Endodermal cell (in vitro differentiated cells): ENCODE results near the gene OSGIN1. TPM values are rescaled to one million over a fixed set of nuclear protein-coding genes. Genes with fewer than 3 reads are reported as not detected.

Experiments used
- DNase-seq: peaks from one replicate; pipeline ENCODE4 v3.0.0-alpha.2; 2017
- H3K27ac ChIP-seq: 2 replicates; pipeline ENCODE4 v1.5.1; 2013; ENCODE audit warnings: mild to moderate bottlenecking, low read depth, low read length, moderate library complexity
- H3K27me3 ChIP-seq: 2 replicates; pipeline ENCODE4 v1.6.1; 2013; ENCODE audit warnings: mild to moderate bottlenecking, low read length, moderate library complexity; ENCODE audit not compliant: insufficient read depth, control insufficient read depth, poor library complexity, severe bottlenecking
- H3K36me3 ChIP-seq: 2 replicates; pipeline ENCODE4 v1.7.0; 2013; ENCODE audit warnings: mild to moderate bottlenecking, low read length, moderate library complexity; ENCODE audit not compliant: control insufficient read depth, insufficient read depth
- H3K4me1 ChIP-seq: one replicate; pipeline ENCODE4 v1.7.0; 2013; ENCODE audit warnings: low read length; ENCODE audit not compliant: control insufficient read depth, insufficient read depth
- H3K4me3 ChIP-seq: 2 replicates; pipeline ENCODE4 v1.5.1; 2013; ENCODE audit warnings: mild to moderate bottlenecking, low read length, moderate library complexity
- H3K9ac ChIP-seq: 2 replicates; pipeline ENCODE4 v1.6.1; 2013; ENCODE audit warnings: mild to moderate bottlenecking, low read length, moderate library complexity; ENCODE audit not compliant: poor library complexity, severe bottlenecking; ENCODE audit errors: extremely low read depth
- H3K9me3 ChIP-seq: 2 replicates; pipeline ENCODE4 v1.6.1; 2013; ENCODE audit warnings: mild to moderate bottlenecking, low read length, moderate library complexity; ENCODE audit not compliant: control insufficient read depth
- H3K27ac Mint-ChIP-seq: 2 replicates; pipeline ENCODE4 v1.8.0; 2020; ENCODE audit warnings: mixed read lengths
- H3K27me3 Mint-ChIP-seq: 2 replicates; pipeline ENCODE4 v1.8.0; 2021; ENCODE audit warnings: mild to moderate bottlenecking, mixed read lengths; ENCODE audit not compliant: insufficient read depth
- H3K36me3 Mint-ChIP-seq: 2 replicates; pipeline ENCODE4 v1.8.0; 2020; ENCODE audit warnings: low read depth, mixed read lengths
- H3K4me1 Mint-ChIP-seq: 2 replicates; pipeline ENCODE4 v1.8.0; 2020; ENCODE audit warnings: mixed read lengths
- H3K4me3 Mint-ChIP-seq: 2 replicates; pipeline ENCODE4 v1.8.0; 2020; ENCODE audit warnings: mild to moderate bottlenecking, moderate library complexity, mixed read lengths
- H3K9me3 Mint-ChIP-seq: 2 replicates; pipeline ENCODE4 v1.8.0; 2020; ENCODE audit warnings: mild to moderate bottlenecking, mixed read lengths
- WGBS, 2 experiments: methylation state at CpG; one replicate each; pipeline versions ENCODE4 v1.1.5 to v1.1.7; 2013; ENCODE audit warnings: missing lambda C conversion rate in 2 of 2, mixed read lengths in 1 of 2; ENCODE audit not compliant: insufficient coverage in 1 of 2, insufficient read length in 1 of 2; 5-methylcytosine and 5-hydroxymethylcytosine counted together
- total RNA-seq, 2 donors: library from RNA; stranded (reverse); fragmentation: NEBNext Ultra II Directional in 1 of 2; extraction: Animal tissue kit (Norgen Biotek cat#: 25700) in 1 of 2; gene quantifications; 2 replicates in 1 of 2; 3 replicates in 1 of 2; pipeline ENCODE4 v1.2.1, GENCODE V29; 2021
- TF ChIP-seq, protein P1 (sequence below): fragments of 200-600 bp; sonication (generic); conservative IDR thresholded peaks from 2 replicates; pipeline ENCODE4 v1.5.0; 2021; ENCODE audit warnings: antibody characterized with exemption, mild to moderate bottlenecking

OSGIN1 gene
- total RNA-seq, 2 donors from 2014 or later, result 1.6 to 2.7 TPM

- no peak for DNase-seq
- Histone ChIP-seq H3K27me3 (no peaks in the 10 kb centered on the region), H3K9me3 (no peaks in the 10 kb centered on the region), H3K9ac (no peak overlapping the region), H3K27ac (no peak overlapping the region), H3K4me1 (peaks cover 7% of the 10 kb centered on the region), H3K4me3 (no peak overlapping the region), H3K36me3 (no peaks in the 10 kb centered on the region)
- Mint-ChIP-seq H3K9me3 (no peaks in the 10 kb centered on the region), H3K36me3 (peaks cover 8% of the 10 kb centered on the region), H3K4me1 (peaks cover 4% of the 10 kb centered on the region), H3K27ac (no peak overlapping the region), H3K4me3 (no peak overlapping the region), H3K27me3 (peaks cover 6% of the 10 kb centered on the region)
- TF ChIP-seq, protein P1, sequence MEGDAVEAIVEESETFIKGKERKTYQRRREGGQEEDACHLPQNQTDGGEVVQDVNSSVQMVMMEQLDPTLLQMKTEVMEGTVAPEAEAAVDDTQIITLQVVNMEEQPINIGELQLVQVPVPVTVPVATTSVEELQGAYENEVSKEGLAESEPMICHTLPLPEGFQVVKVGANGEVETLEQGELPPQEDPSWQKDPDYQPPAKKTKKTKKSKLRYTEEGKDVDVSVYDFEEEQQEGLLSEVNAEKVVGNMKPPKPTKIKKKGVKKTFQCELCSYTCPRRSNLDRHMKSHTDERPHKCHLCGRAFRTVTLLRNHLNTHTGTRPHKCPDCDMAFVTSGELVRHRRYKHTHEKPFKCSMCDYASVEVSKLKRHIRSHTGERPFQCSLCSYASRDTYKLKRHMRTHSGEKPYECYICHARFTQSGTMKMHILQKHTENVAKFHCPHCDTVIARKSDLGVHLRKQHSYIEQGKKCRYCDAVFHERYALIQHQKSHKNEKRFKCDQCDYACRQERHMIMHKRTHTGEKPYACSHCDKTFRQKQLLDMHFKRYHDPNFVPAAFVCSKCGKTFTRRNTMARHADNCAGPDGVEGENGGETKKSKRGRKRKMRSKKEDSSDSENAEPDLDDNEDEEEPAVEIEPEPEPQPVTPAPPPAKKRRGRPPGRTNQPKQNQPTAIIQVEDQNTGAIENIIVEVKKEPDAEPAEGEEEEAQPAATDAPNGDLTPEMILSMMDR, result no peak
- WGBS, 2 experiments, result 77 to 90% methylated on average over 9 to 14 of the region's 14 CpGs
Observed at GRCh38 chr16:83942074-83942473, 11.0 kb upstream of the OSGIN1 start.

GRCh38 chr16:83942815-83943515 lies 10.1 kb upstream of the OSGIN1 start:
- no peaks in the 10 kb centered on the region for H3K27me3 ChIP-seq
- Mint-ChIP-seq H3K27ac (peak overlapping the region; percentile 26), H3K4me1 (peaks cover 4% of the 10 kb centered on the region), H3K4me3 (no peak overlapping the region), H3K27me3 (peaks cover 6% of the 10 kb centered on the region), H3K36me3 (peaks cover 2% of the 10 kb centered on the region), H3K9me3 (no peaks in the 10 kb centered on the region)
- H3K4me3 ChIP-seq, result no peak overlapping the region
- H3K4me1 ChIP-seq, result peaks cover 7% of the 10 kb centered on the region
- WGBS, 2 experiments, result 90% methylated on average over 9 to 11 of the region's 11 CpGs
- H3K9ac ChIP-seq, result no peak overlapping the region
- TF ChIP-seq, protein P1, result no peak
- H3K27ac ChIP-seq, result no peak overlapping the region
- H3K36me3 ChIP-seq, result no peaks in the 10 kb centered on the region
- H3K9me3 ChIP-seq, result no peaks in the 10 kb centered on the region
- DNase-seq, result no peak

- DNase-seq, result no peak
- H3K27me3 Mint-ChIP-seq, result peaks cover 6% of the 10 kb centered on the region
- no peaks in the 10 kb centered on the region for H3K9me3 ChIP-seq
- no peak overlapping the region for H3K9ac ChIP-seq
- no peaks in the 10 kb centered on the region for H3K9me3 Mint-ChIP-seq
- H3K4me3 ChIP-seq, result no peak overlapping the region
- 91 to 97% methylated on average over 9 to 10 of the region's 10 CpGs for WGBS, 2 experiments
- no peak overlapping the region for H3K4me3 Mint-ChIP-seq
- peaks cover 2% of the 10 kb centered on the region for H3K36me3 Mint-ChIP-seq
- no peaks in the 10 kb centered on the region for H3K27me3 ChIP-seq
- TF ChIP-seq, protein P1, result no peak
- H3K36me3 ChIP-seq, result no peaks in the 10 kb centered on the region
- H3K27ac Mint-ChIP-seq, result no peak overlapping the region
- peaks cover 7% of the 10 kb centered on the region for H3K4me1 ChIP-seq
- H3K27ac ChIP-seq, result no peak overlapping the region
- H3K4me1 Mint-ChIP-seq, result peaks cover 4% of the 10 kb centered on the region
Observed at GRCh38 chr16:83943516-83944050, 9.5 kb upstream of the OSGIN1 start.
